Activated CD4-positive, alpha-beta T cell treated with anti-CD3 and anti-CD28 coated beads for 1 hour (primary cell): Measurements from ENCODE around the gene HTR1E.
"Not testable (repeated sequence)": the region's sequence is repeated elsewhere in the genome, so short reads cannot be mapped to it uniquely, and the experiment has no call there.

Experiments used
- DNase-seq: peaks from one replicate; pipeline ENCODE4 v3.0.0-alpha.2; 2020

HTR1E gene

GRCh38 chr6:86937219-86938079 is at the start of gene HTR1E:
Gene HTR1E (plus strand): TSS chr6:86937528. CDS start chr6:87015335, 77,807 bp downstream.
- DNase-seq = no peak

GRCh38 chr6:86888301-86888700 is 49.0 kb upstream of the HTR1E start:
- no peak for DNase-seq

- not testable (repeated sequence) for DNase-seq
Measured at GRCh38 chr6:86897265-86897664, 40.1 kb upstream of the HTR1E start.

GRCh38 chr6:86913795-86914194 is 23.5 kb upstream of the HTR1E start:
- no peak for DNase-seq

- no peak for DNase-seq
Measured at GRCh38 chr6:86916393-86916792, 20.9 kb upstream of the HTR1E start.

GRCh38 chr6:86927138-86927537 is 10.2 kb upstream of the HTR1E start:
- not testable (repeated sequence) for DNase-seq

GRCh38 chr6:86927859-86928258 is 9.5 kb upstream of the HTR1E start:
- not testable (repeated sequence) for DNase-seq

- no peak for DNase-seq
Measured at GRCh38 chr6:86934365-86934764, 3.0 kb upstream of the HTR1E start.

GRCh38 chr6:86936834-86937218 is 502 bp upstream of the HTR1E start:
- DNase-seq = no peak

GRCh38 chr6:86938814-86939213 is 1.5 kb downstream of the HTR1E start:
- no peak for DNase-seq

GRCh38 chr6:86941461-86941860 is 4.1 kb downstream of the HTR1E start:
- DNase-seq = no peak

GRCh38 chr6:86942769-86943516 is 5.6 kb downstream of the HTR1E start:
- no peak for DNase-seq

- DNase-seq = no peak
Measured at GRCh38 chr6:86943819-86944407, 6.6 kb downstream of the HTR1E start.

- DNase-seq = no peak
Measured at GRCh38 chr6:86949771-86950170, 12.4 kb downstream of the HTR1E start.

- no peak for DNase-seq
Measured at GRCh38 chr6:86952991-86953390, 15.7 kb downstream of the HTR1E start.

GRCh38 chr6:86959656-86960055 is 22.3 kb downstream of the HTR1E start:
- no peak for DNase-seq

GRCh38 chr6:86961455-86962200 is 24.3 kb downstream of the HTR1E start:
- no peak for DNase-seq

GRCh38 chr6:86963352-86963751 is 26.0 kb downstream of the HTR1E start:
- no peak for DNase-seq

- DNase-seq = no peak
Measured at GRCh38 chr6:86964029-86964579, 26.8 kb downstream of the HTR1E start.

- no peak for DNase-seq
Measured at GRCh38 chr6:86966271-86966670, 28.9 kb downstream of the HTR1E start.

GRCh38 chr6:86969573-86969972 is 32.2 kb downstream of the HTR1E start:
- DNase-seq = no peak

GRCh38 chr6:86973088-86973487 is 35.8 kb downstream of the HTR1E start:
- DNase-seq = no peak

GRCh38 chr6:86978251-86978650 is 40.9 kb downstream of the HTR1E start:
- no peak for DNase-seq
